Measurements from ENCODE around the gene PFDN6. TPM values are rescaled to one million over a fixed set of nuclear protein-coding genes. Genes with fewer than 3 reads are reported as not detected.

PFDN6 gene
- polyA plus RNA-seq, 1 donor (not counting 4 experiments of a cell fraction or from before 2014, with no cell fraction given) = 106 TPM

GRCh38 chr6:33273129-33273923 lies 16.1 kb upstream of the PFDN6 start:
- dilution Hi-C loops (cut with MboI; ENCODE audit: extremely low pct_ligation_motif_present, low sequenced_read_pairs) = no loop called here
- no peak overlapping the region for H2AFZ ChIP-seq (ENCODE audit: control insufficient read depth, low read length)
- H3K9me3 ChIP-seq (ENCODE audit: control insufficient read depth, low read depth, low read length) = no peaks in the 10 kb centered on the region
- FAIRE-seq (no peak), DNase-seq (ENCODE audit: low read depth, low spot score) (no peak)
- H3K9me1 ChIP-seq (ENCODE audit: control insufficient read depth, extremely low read depth, insufficient read depth, low read length) = peaks cover 2% of the 10 kb centered on the region
- peak overlapping the region; percentile 98 for H3K9ac ChIP-seq (ENCODE audit: control insufficient read depth, extremely low read depth, insufficient read depth, low read length)
- peak overlapping the region; percentile 99 for H3K27ac ChIP-seq (ENCODE audit: control insufficient read depth, insufficient read depth, low read length)
- H3K4me2 ChIP-seq (ENCODE audit: control insufficient read depth, extremely low read depth, insufficient read depth, low read depth, low read length) = peak overlapping the region; percentile 93
- H3K79me2 ChIP-seq (ENCODE audit: control insufficient read depth, insufficient read depth, low read length) = peaks cover 54% of the 10 kb centered on the region
- H3K4me3 ChIP-seq (ENCODE audit: control insufficient read depth in 2 of 3, extremely low read depth in 1 of 3, insufficient read depth in 2 of 3, low read depth in 1 of 3, low read length in 3 of 3) = peak overlapping the region; percentile 76 to 100 (median 96)
- H3K36me3 ChIP-seq (ENCODE audit: control insufficient read depth in 2 of 2, extremely low read depth in 1 of 2, insufficient read depth in 2 of 2, low read length in 2 of 2) = peaks cover 23 to 53% of the 10 kb centered on the region in 2 experiments
- TF ChIP-seq EZH2 (IDR thresholded peaks at IDR 0.05; ENCODE audit: low read length) = no peak
- TF ChIP-seq CTCF (optimal IDR thresholded peaks at IDR 0.05 in 1 of 3, IDR thresholded peaks at IDR 0.05 in 1 of 3, conservative IDR thresholded peaks at IDR 0.05 in 1 of 3; ENCODE audit: extremely low read depth in 1 of 3, insufficient read depth in 2 of 3, low read length in 3 of 3) = no peak
- H4K20me1 ChIP-seq (ENCODE audit: control insufficient read depth, extremely low read depth, insufficient read depth, low read length) = peaks cover 34% of the 10 kb centered on the region
- H3K4me1 ChIP-seq (ENCODE audit: control insufficient read depth, extremely low read depth, insufficient read depth, low read length) = peaks cover 35% of the 10 kb centered on the region
- H3K27me3 ChIP-seq (ENCODE audit: control insufficient read depth, extremely low read depth, insufficient read depth, low read length) = no peaks in the 10 kb centered on the region

GRCh38 chr6:33273924-33274902 lies 15.2 kb upstream of the PFDN6 start:
- H4K20me1 ChIP-seq (ENCODE audit: control insufficient read depth, extremely low read depth, insufficient read depth, low read length) = peaks cover 34% of the 10 kb centered on the region

More at GRCh38 chr6:33273924-33274902, 15.2 kb upstream of the PFDN6 start:
- no peaks in the 10 kb centered on the region for H3K9me3 ChIP-seq (ENCODE audit: control insufficient read depth, low read depth, low read length)
- H2AFZ ChIP-seq (ENCODE audit: control insufficient read depth, low read length) = no peak overlapping the region
- no peaks in the 10 kb centered on the region for H3K27me3 ChIP-seq (ENCODE audit: control insufficient read depth, extremely low read depth, insufficient read depth, low read length)
- peaks cover 54% of the 10 kb centered on the region for H3K79me2 ChIP-seq (ENCODE audit: control insufficient read depth, insufficient read depth, low read length)
- peak overlapping the region; percentile 93 for H3K4me2 ChIP-seq (ENCODE audit: control insufficient read depth, extremely low read depth, insufficient read depth, low read depth, low read length)
- peaks cover 21 to 52% of the 10 kb centered on the region in 2 experiments for H3K36me3 ChIP-seq (ENCODE audit: control insufficient read depth in 2 of 2, extremely low read depth in 1 of 2, insufficient read depth in 2 of 2, low read length in 2 of 2)
- dilution Hi-C loops (cut with MboI; ENCODE audit: extremely low pct_ligation_motif_present, low sequenced_read_pairs) = no loop called here
- DNase-seq (ENCODE audit: low read depth, low spot score) (no peak), FAIRE-seq (no peak)
- H3K27ac ChIP-seq (ENCODE audit: control insufficient read depth, insufficient read depth, low read length) = peak overlapping the region; percentile 99
- TF ChIP-seq EZH2 (IDR thresholded peaks at IDR 0.05; ENCODE audit: low read length) (no peak), CTCF (optimal IDR thresholded peaks at IDR 0.05 in 1 of 3, IDR thresholded peaks at IDR 0.05 in 1 of 3, conservative IDR thresholded peaks at IDR 0.05 in 1 of 3; ENCODE audit: extremely low read depth in 1 of 3, insufficient read depth in 2 of 3, low read length in 3 of 3) (no peak)
- peaks cover 35% of the 10 kb centered on the region for H3K4me1 ChIP-seq (ENCODE audit: control insufficient read depth, extremely low read depth, insufficient read depth, low read length)
- H3K9me1 ChIP-seq (ENCODE audit: control insufficient read depth, extremely low read depth, insufficient read depth, low read length) = peaks cover 2% of the 10 kb centered on the region
- peak overlapping the region; percentile 76 to 100 (median 96) for H3K4me3 ChIP-seq (ENCODE audit: control insufficient read depth in 2 of 3, extremely low read depth in 1 of 3, insufficient read depth in 2 of 3, low read depth in 1 of 3, low read length in 3 of 3)
- H3K9ac ChIP-seq (ENCODE audit: control insufficient read depth, extremely low read depth, insufficient read depth, low read length) = peak overlapping the region; percentile 98
